Measurements from ENCODE around the gene EPS8L1. TPM values are rescaled to one million over a fixed set of nuclear protein-coding genes. Genes with fewer than 3 reads are reported as not detected.

The EPS8L1 gene
- polyA plus RNA-seq, 1 experiment: 4.4 TPM

GRCh38 chr19:55082020-55082851, 6.6 kb downstream of the EPS8L1 start:
- H3K27me3 ChIP-seq (ENCODE audit: control insufficient read depth, insufficient read depth, low read length): peaks cover 19% of the 10 kb centered on the region
- no peak for TF ChIP-seq CTCF (IDR thresholded peaks at IDR 0.05; ENCODE audit: insufficient read depth, low read depth, low read length)
- H3K36me3 ChIP-seq (ENCODE audit: control insufficient read depth, insufficient read depth, low read length): no peaks in the 10 kb centered on the region
- CTCF ChIA-PET: no interaction called here
- H3K4me3 ChIP-seq (ENCODE audit: low read depth, low read length): no peak overlapping the region
- DNase-seq (ENCODE audit: low read depth): no peak
- POLR2A ChIA-PET: no interaction called here

GRCh38 chr19:55083004-55083850, 7.6 kb downstream of the EPS8L1 start:
- Histone ChIP-seq H3K4me3 (ENCODE audit: low read depth, low read length) (no peak overlapping the region), H3K27me3 (ENCODE audit: control insufficient read depth, insufficient read depth, low read length) (peaks cover 19% of the 10 kb centered on the region), H3K36me3 (ENCODE audit: control insufficient read depth, insufficient read depth, low read length) (no peaks in the 10 kb centered on the region)
- POLR2A ChIA-PET: no interaction called here
- no peak for DNase-seq (ENCODE audit: low read depth)
- no peak for TF ChIP-seq CTCF (IDR thresholded peaks at IDR 0.05; ENCODE audit: insufficient read depth, low read depth, low read length)
- CTCF ChIA-PET: no interaction called here

- CTCF ChIA-PET: interaction anchor here (1.0 kb wide), 1 partner anchor 29 kb away, joined by 4 read pairs; no protein-coding TSS in a partner anchor
- Histone ChIP-seq H3K36me3 (ENCODE audit: control insufficient read depth, insufficient read depth, low read length) (no peaks in the 10 kb centered on the region), H3K4me3 (ENCODE audit: low read depth, low read length) (no peak overlapping the region), H3K27me3 (ENCODE audit: control insufficient read depth, insufficient read depth, low read length) (peaks cover 19% of the 10 kb centered on the region)
- POLR2A ChIA-PET: no interaction called here
- no peak for DNase-seq (ENCODE audit: low read depth)
- no peak for TF ChIP-seq CTCF (IDR thresholded peaks at IDR 0.05; ENCODE audit: insufficient read depth, low read depth, low read length)
Measured at GRCh38 chr19:55084416-55084815, 8.7 kb downstream of the EPS8L1 start.

- Histone ChIP-seq H3K27me3 (ENCODE audit: control insufficient read depth, insufficient read depth, low read length) (peaks cover 19% of the 10 kb centered on the region), H3K4me3 (ENCODE audit: low read depth, low read length) (peak overlapping the region; percentile 52), H3K36me3 (ENCODE audit: control insufficient read depth, insufficient read depth, low read length) (peaks cover 5% of the 10 kb centered on the region)
- ChIA-PET CTCF (interaction anchor here (0.9 to 4.3 kb wide), 4 partner anchors 10 to 332 kb away, joined by 4 to 40 read pairs (median 8); no protein-coding TSS in a partner anchor), POLR2A (no interaction called here)
- no peak for DNase-seq (ENCODE audit: low read depth)
- no peak for TF ChIP-seq CTCF (IDR thresholded peaks at IDR 0.05; ENCODE audit: insufficient read depth, low read depth, low read length)
Measured at GRCh38 chr19:55085923-55086715, 10.4 kb downstream of the EPS8L1 start.

Data from BJ (cell line).